HT1080 (cell line): Measurements from ENCODE around the gene TOGARAM1. TPM values are rescaled to one million over a fixed set of nuclear protein-coding genes. Genes with fewer than 3 reads are reported as not detected.
A peak's percentile ranks its signal among the peaks of the same experiment; 100 is the strongest.
"Not testable (repeated sequence)": the region's sequence is repeated elsewhere in the genome, so short reads cannot be mapped to it uniquely, and the experiment has no call there.

Source experiments
- DNase-seq: peaks from one replicate; pipeline ENCODE4 v3.0.0-alpha.2; 2015; ENCODE audit warnings: low read depth
- total RNA-seq: library from RNA; depleted of rRNA; stranded (reverse); fragments of >200 nt; shearing (Covaris generic); gene quantifications from 2 replicates; pipeline ENCODE4 v1.2.3, GENCODE V29; 2014

Gene TOGARAM1
- total RNA-seq, 1 experiment from 2014 or later, result 5.6 TPM

DNA sequence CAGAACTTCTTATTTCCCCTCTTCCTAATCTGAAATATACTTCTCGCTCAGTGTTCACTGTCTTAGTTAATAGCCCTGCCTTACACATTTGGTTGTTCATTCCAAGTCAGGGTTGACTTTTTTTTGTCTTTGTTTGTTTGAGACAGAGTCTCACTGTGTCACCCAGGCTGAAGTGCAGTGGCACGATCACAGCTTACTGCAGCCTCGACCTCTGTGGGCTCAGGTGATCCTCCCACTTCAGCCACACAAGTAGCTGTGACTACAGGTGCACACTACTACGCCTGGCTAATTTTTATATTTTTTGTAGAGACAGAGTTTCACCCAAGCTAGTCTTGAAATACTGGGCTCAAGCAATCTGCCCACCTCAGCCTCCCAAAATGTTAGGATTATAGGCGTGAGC lies 79.7 kb downstream of the TOGARAM1 start:
- DNase-seq, result no peak

- no peak for DNase-seq
Observed at GRCh38 chr14:45044638-45045037, 82.6 kb downstream of the TOGARAM1 start.

GRCh38 chr14:45048385-45048784 lies 86.4 kb downstream of the TOGARAM1 start:
- no peak for DNase-seq

GRCh38 chr14:45051180-45051579 lies 89.2 kb downstream of the TOGARAM1 start:
- no peak for DNase-seq

DNA sequence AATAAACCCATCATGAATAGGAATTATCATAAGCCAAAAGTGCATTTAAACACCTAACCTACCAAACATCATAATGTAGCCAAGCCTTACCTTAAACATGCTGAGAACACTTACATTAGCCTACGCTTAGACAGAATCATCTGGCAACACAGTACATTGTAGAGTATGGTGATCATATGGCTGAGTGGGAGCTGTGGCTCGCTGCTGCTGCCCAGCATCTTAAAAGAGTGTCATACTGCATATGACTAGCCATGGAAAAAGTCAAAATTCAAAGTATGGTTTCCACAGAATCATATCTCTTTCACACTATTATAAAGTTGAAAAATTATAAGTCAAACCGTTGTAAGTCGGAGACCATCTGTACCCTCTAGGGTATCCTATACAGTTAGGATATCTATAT lies 89.9 kb downstream of the TOGARAM1 start:
- DNase-seq, result no peak

- DNase-seq, result no peak
Observed at GRCh38 chr14:45057349-45057748, 95.4 kb downstream of the TOGARAM1 start.

DNA sequence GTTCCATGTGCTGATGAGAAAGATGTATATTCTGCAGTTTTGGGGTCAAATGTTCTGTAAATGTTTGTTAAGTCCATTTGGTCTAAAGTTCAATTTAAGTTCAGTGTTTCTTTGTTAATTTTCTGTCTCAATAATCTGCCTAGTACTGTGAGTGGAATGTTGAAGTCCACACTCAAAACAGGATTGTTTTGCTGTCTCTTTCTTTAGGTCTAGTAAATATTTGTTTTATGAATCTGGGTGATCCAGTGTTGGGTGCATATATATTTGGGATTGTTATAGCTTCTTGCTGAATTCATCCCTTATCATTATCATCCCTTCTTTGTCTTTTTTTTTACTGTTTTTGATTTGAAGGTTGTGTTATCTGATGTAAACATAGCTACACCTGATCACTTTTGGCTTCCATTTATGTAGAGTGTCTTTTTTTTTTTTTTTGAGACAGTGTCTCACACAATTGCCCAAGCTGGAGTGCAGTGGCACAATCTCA lies 95.9 kb downstream of the TOGARAM1 start:
- DNase-seq, result no peak

DNA sequence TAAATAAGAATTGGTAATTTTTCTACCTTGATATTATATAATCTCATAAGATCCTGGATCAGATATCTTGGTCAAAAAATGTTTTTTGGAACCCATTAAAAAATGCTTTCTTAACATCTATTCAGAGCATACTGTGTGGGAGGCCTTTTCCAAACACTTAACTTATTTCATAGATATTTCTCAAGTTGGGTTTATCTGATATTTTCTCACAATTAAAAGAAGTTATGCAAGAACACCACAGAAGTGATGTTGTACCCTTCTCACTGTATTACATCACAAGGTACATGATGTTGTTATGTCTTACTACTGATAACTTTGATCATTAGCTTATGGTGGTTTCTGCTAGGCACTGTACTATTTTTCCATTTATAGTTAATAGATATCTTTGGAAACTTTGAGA lies 98.6 kb downstream of the TOGARAM1 start:
- no peak for DNase-seq

- DNase-seq, result no peak
Observed at GRCh38 chr14:45065540-45065939, 103.5 kb downstream of the TOGARAM1 start.

GRCh38 chr14:45065956-45066355 lies 104.0 kb downstream of the TOGARAM1 start:
- DNase-seq, result no peak

GRCh38 chr14:45066667-45067066 lies 104.7 kb downstream of the TOGARAM1 start:
- DNase-seq, result no peak

DNA sequence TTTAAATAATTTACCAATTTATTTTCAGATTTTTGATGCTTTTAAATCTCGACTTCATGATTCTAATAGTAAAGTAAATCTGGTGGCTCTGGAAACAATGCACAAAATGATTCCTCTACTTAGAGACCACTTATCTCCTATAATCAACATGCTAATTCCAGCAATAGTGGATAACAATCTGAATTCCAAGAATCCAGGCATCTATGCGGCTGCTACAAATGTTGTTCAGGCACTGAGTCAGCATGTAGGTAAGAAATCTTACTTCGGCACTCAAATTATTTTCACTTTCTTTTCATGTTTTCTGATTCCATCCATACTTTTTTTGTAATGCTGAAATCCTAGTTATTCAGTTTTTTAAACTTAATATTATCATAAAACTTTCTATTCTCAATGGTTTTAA lies 106.4 kb downstream of the TOGARAM1 start:
- no peak for DNase-seq

DNA sequence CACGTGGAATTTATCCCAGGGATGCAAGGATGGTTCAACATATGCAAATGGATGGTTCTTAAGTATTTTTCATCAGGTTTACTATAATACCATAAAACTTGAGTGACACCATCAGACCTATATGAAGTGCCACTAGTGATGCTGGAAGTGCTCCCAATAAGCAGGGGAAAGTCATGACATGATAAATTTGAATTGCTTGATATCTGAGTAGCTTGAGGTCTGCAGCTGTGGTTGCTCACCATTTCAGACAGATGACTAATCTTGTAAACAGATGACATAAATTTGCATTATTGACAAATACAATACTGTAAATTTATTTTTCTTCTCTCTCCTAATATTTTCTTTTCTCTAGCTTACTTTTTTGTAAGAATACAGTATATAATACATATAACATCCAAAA lies 108.2 kb downstream of the TOGARAM1 start:
- peak; percentile 22 for DNase-seq

DNA sequence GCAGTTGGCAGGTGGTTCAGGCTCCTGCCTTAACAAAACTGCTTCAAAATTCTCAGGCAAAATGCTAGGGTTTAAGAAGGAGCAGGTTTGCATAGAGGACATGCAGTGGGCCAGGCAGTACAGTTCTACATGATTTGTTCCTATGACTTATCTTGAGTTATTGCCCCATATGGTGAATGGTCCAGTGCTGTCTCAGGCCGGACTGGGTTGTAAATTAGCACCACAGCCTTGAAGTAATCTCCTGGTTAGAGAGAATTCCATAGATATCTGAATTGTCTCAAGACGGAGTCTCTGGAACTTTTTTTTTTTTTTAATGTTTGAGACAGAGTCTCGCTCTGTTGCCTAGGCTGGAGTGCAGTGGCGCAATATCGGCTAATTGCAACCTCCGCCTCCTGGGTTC lies 110.1 kb downstream of the TOGARAM1 start:
- DNase-seq, result no peak

DNA sequence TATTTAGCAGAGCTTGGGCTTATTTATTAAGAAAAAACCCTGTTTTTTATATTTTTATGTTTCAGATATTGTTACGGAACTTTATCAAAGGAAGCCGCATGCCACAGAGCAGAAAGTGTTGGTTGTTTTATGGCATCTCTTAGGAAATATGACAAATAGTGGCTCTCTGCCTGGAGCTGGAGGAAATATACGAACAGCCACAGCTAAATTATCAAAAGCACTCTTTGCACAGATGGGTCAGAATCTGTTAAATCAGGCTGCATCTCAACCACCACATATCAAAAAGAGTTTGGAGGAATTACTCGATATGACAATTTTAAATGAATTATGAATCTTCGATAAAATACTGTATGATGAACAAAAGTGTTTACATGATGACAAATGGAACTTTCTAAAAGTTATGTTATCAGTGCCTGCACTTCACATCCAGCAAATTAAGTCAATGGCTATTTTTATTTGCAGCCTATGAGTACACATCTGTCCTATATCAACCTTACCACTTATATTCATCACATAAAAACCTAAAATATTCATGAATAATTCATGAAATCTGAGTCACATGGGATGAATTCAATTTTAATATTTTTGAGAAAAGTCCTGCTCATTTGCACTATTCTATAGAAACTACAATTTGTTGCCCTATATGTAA lies 111.4 kb downstream of the TOGARAM1 start:
- DNase-seq, result no peak

- DNase-seq, result no peak
Observed at GRCh38 chr14:45078323-45078722, 116.3 kb downstream of the TOGARAM1 start.

DNA sequence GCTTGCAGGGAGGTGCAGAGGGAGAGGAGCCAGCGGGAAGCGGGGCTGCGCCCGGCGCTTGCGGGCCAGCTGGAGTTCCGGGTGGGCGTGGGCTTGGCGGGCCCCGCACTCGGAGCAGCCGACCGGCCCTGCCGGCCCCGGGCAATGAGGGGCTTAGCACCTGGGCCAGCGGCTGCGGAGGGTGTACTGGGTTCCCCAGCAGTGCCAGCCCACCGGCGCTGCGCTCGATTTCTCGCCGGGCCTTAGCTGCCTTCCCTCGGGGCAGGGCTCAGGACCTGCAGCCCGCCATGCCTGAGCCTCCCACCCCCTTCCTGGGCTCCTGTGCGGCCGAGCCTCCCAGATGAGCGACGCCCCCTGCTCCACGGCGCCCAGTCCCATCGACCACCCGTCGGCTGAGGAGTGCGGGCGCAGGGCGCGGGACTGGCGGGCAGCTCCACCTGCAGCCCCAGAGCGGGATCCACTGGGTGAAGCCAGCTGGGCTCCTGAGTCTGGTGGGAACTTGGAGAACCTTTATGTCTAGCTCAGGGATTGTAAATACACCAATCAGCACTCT lies 118.5 kb downstream of the TOGARAM1 start:
- not testable (repeated sequence) for DNase-seq

GRCh38 chr14:45081096-45081495 lies 119.1 kb downstream of the TOGARAM1 start:
- not testable (repeated sequence) for DNase-seq

GRCh38 chr14:45082420-45082819 lies 120.4 kb downstream of the TOGARAM1 start:
- no peak for DNase-seq

DNA sequence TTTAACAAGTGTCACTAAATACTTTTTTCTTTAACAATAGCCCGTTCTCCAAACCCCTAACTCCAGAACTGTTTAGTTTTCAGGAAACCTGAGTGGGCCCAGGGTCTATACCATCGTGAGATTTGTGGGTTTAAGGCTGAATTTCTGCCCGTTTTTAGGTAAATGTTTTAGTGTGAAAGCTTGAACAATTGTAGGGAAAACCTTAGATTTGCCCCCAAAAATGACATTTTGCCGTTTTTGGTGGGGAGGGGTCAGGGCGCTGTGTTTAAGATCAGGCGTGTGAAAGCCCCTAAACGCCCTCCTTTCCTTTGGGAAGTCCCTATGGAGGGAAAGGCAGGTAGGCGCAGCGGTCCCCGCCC lies 121.6 kb downstream of the TOGARAM1 start:
- DNase-seq, result no peak

DNA sequence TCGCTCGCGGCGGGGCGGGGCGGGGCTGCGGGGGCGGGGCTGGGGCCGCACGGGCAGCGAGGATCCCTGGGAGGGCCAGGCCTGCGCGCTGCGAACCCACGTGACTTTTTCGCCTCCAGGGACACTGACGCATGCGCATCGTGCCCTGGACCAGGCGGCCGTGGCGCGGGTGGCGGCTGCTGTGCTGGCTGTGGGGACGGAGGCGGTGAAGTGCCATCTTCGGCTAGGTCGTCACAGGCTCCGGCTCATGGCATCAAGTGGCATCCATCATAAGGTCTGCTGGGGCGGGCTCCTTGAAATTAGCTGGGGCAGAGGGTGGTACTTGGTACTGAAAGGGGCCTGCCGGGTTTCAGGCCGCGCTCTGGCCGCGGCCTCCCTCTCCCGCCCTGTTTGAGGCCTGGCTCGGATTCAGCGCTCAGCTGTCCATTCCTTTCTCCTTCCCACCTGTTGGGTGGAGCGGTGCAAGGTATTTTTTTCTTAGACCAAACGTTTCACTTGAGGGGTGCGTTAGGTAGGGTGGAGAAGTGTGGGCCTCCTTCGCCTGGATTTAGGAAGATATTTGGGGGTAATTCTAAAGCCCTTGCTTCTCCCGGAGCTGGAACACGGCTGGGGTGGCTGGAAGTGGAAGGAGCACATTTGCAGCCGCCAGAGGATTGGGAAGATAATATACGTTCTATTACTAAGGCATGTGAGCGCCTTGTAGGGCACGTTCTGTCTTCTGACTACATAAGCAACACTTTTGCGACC lies 122.2 kb downstream of the TOGARAM1 start, which contains the start of gene PRPF39:
Gene PRPF39, plus strand, starts transcription at position 141 of the 747 bp plus-strand sequence. CDS start 11,124 bp downstream, outside the sequence.
- DNase-seq, result peak; percentile 88

- no peak for DNase-seq
Observed at GRCh38 chr14:45084946-45085346, 123.0 kb downstream of the TOGARAM1 start.

GRCh38 chr14:45089813-45090212 lies 127.8 kb downstream of the TOGARAM1 start:
- DNase-seq, result peak; percentile 59
